HEK293 (cell line): Measurements from ENCODE around the gene POLR1G.

Experiments
- HOXA7 ChIP-seq: sonication (generic); formaldehyde crosslinking; IDR thresholded peaks from 2 replicates; pipeline ENCODE4 v1.8.1; 2022; ENCODE audit warnings: missing genetic modification reagents, borderline replicate concordance
- REST ChIP-seq: fragments of 450-650 bp; formaldehyde crosslinking; IDR thresholded peaks from 2 replicates; pipeline ENCODE4 v1.5.1; 2016; ENCODE audit warnings: missing biosample characterization, missing genetic modification characterization
- ZNF335 ChIP-seq: fragments of 450-650 bp; formaldehyde crosslinking; conservative IDR thresholded peaks from 2 replicates; pipeline ENCODE4 v1.5.1; 2016; ENCODE audit warnings: missing biosample characterization, missing genetic modification characterization
- ZNF37A ChIP-seq: fragments of 450-650 bp; IDR thresholded peaks from 2 replicates; pipeline ENCODE4 v1.5.1; 2018; ENCODE audit warnings: missing biosample characterization, missing genetic modification characterization
- ZNF426 ChIP-seq: fragments of 450-650 bp; formaldehyde crosslinking; IDR thresholded peaks from 2 replicates; pipeline ENCODE4 v1.5.1; 2017; ENCODE audit warnings: missing biosample characterization, missing genetic modification characterization, mild to moderate bottlenecking, inconsistent platforms, moderate library complexity
- ZNF785 ChIP-seq: fragments of 450-650 bp; formaldehyde crosslinking; IDR thresholded peaks from 2 replicates; pipeline ENCODE4 v1.5.1; 2016; ENCODE audit warnings: missing biosample characterization, missing genetic modification characterization
- TF ChIP-seq, protein P1 (sequence below): fragments of 450-650 bp; formaldehyde crosslinking; IDR thresholded peaks from 2 replicates; pipeline ENCODE4 v1.5.1; 2016; ENCODE audit warnings: missing biosample characterization, missing genetic modification characterization
- TF ChIP-seq, protein P2 (sequence below): fragments of 450-650 bp; formaldehyde crosslinking; IDR thresholded peaks from 2 replicates; pipeline ENCODE4 v1.5.1; 2016; ENCODE audit warnings: missing biosample characterization, missing genetic modification characterization, borderline replicate concordance

DNA sequence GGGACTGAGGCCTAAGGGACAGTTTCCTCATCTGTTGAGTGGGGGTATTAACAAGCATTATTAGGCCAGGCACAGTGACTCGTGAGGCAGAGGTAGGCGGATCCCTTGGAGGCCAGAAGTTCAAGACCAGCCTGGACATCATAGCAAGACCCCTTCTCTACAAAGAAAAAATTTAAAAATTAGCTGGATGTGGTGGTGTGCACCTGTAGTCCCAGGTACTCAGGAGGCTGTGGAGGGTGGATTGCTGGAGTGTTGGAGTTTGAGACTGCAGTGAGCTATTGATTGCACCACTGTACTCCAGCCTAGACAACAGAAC, 50.0 kb downstream of the POLR1G start:
- TF ChIP-seq, protein P1, sequence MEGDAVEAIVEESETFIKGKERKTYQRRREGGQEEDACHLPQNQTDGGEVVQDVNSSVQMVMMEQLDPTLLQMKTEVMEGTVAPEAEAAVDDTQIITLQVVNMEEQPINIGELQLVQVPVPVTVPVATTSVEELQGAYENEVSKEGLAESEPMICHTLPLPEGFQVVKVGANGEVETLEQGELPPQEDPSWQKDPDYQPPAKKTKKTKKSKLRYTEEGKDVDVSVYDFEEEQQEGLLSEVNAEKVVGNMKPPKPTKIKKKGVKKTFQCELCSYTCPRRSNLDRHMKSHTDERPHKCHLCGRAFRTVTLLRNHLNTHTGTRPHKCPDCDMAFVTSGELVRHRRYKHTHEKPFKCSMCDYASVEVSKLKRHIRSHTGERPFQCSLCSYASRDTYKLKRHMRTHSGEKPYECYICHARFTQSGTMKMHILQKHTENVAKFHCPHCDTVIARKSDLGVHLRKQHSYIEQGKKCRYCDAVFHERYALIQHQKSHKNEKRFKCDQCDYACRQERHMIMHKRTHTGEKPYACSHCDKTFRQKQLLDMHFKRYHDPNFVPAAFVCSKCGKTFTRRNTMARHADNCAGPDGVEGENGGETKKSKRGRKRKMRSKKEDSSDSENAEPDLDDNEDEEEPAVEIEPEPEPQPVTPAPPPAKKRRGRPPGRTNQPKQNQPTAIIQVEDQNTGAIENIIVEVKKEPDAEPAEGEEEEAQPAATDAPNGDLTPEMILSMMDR (tag by site-specific recombination): no peak
- TF ChIP-seq ZNF335 (tag by site-specific recombination) (no peak), REST (tag by site-specific recombination) (no peak), ZNF426 (tag by site-specific recombination) (no peak), ZNF785 (tag by site-specific recombination) (no peak), ZNF37A (no peak), HOXA7 (CRISPR knock-in tag) (no peak)
- TF ChIP-seq, protein P2, sequence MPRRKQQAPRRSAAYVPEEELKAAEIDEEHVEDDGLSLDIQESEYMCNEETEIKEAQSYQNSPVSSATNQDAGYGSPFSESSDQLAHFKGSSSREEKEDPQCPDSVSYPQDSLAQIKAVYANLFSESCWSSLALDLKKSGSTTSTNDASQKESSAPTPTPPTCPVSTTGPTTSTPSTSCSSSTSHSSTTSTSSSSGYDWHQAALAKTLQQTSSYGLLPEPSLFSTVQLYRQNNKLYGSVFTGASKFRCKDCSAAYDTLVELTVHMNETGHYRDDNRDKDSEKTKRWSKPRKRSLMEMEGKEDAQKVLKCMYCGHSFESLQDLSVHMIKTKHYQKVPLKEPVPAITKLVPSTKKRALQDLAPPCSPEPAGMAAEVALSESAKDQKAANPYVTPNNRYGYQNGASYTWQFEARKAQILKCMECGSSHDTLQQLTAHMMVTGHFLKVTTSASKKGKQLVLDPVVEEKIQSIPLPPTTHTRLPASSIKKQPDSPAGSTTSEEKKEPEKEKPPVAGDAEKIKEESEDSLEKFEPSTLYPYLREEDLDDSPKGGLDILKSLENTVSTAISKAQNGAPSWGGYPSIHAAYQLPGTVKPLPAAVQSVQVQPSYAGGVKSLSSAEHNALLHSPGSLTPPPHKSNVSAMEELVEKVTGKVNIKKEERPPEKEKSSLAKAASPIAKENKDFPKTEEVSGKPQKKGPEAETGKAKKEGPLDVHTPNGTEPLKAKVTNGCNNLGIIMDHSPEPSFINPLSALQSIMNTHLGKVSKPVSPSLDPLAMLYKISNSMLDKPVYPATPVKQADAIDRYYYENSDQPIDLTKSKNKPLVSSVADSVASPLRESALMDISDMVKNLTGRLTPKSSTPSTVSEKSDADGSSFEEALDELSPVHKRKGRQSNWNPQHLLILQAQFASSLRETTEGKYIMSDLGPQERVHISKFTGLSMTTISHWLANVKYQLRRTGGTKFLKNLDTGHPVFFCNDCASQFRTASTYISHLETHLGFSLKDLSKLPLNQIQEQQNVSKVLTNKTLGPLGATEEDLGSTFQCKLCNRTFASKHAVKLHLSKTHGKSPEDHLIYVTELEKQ (tag by site-specific recombination): no peak
